HCT116 (cell line): ENCODE data around the gene RIMBP2. TPM values are rescaled to one million over a fixed set of nuclear protein-coding genes. Genes with fewer than 3 reads are reported as not detected.

ENCODE experiments used
- ATAC-seq: fragments of 200-7000 bp; cut with Tn5 transposase; 2 replicates; pipeline ENCODE4 v1.9.1; 2020; ENCODE audit warnings: mild to moderate bottlenecking, moderate library complexity
- BruUV-seq: library from RNA; stranded (reverse); fragments of 400-500 nt; replicated peaks from 2 replicates; lab custom pipeline; 2021; lab: Mats Ljungman, UMichigan
- CTCF ChIA-PET: fragments of 300-600 bp; sonication (Branson Sonifier 250); formaldehyde crosslinking; loops from one replicate; lab custom pipeline; 2021; ENCODE audit warnings: antibody characterized with exemption; lab: Charles Lee
- POLR2A ChIA-PET: fragments of 300-600, 350-600 bp; sonication (Branson Sonifier 250); formaldehyde crosslinking; loops from one replicate; lab custom pipeline; 2021; ENCODE audit warnings: antibody characterized with exemption; lab: Charles Lee
- RAD21 ChIA-PET, 2 experiments: fragments of 300-600 bp; sonication (Branson Sonifier 250); formaldehyde crosslinking; loops; one replicate each; lab custom pipeline; 2023; ENCODE audit warnings: low total read pairs in 2 of 2; ENCODE audit not compliant: uncharacterized antibody in 2 of 2, unreplicated experiment in 2 of 2, low non-redundant PET in 1 of 2; lab: Charles Lee
- DNase-seq: peaks from one replicate; pipeline ENCODE4 v3.0.0-alpha.2; 2010; ENCODE audit warnings: low read depth, low spot score
- H2AFZ ChIP-seq: fragments of 200-600 bp; shearing (Covaris generic), sonication (generic); 2 replicates; pipeline ENCODE4 v1.6.1; 2017; ENCODE audit warnings: low read depth, mixed run types, mixed read lengths, antibody characterized with exemption, low read length; ENCODE audit not compliant: poor library complexity, severe bottlenecking
- H3K27ac ChIP-seq: 2 replicates; pipeline ENCODE4 v1.5.1; 2012; ENCODE audit warnings: low read depth, low read length
- H3K27me3 ChIP-seq: fragments of 200-600 bp; sonication (generic); 2 replicates; pipeline ENCODE4 v1.6.1; 2016; ENCODE audit warnings: mixed run types, low read length, mixed read lengths; ENCODE audit not compliant: insufficient read depth
- H3K36me3 ChIP-seq, 2 experiments: fragments of 200-500 bp in 1 of 2; fragments of 200-600 bp in 1 of 2; sonication (Bioruptor generic) in 1 of 2; sonication (generic) in 1 of 2; 2 replicates each; pipeline versions ENCODE4 v1.5.1 to v1.6.1; 2014 to 2016; ENCODE audit warnings: low read length in 2 of 2, inconsistent platforms in 1 of 2, mixed read lengths in 1 of 2, mixed run types in 1 of 2; ENCODE audit not compliant: insufficient read depth in 2 of 2, control insufficient read depth in 1 of 2
- H3K4me1 ChIP-seq, 2 experiments: fragments of 200-600 bp in 1 of 2; sonication (generic) in 1 of 2; 2 replicates each; pipeline versions ENCODE4 v1.5.1 to v1.6.1; 2012 to 2017; ENCODE audit warnings: low read length in 2 of 2, inconsistent platforms in 1 of 2, mild to moderate bottlenecking in 1 of 2, mixed read lengths in 1 of 2, mixed run types in 1 of 2, moderate library complexity in 1 of 2; ENCODE audit not compliant: insufficient read depth in 2 of 2, control insufficient read depth in 1 of 2
- H3K4me2 ChIP-seq: fragments of 200-600 bp; sonication (generic); 2 replicates; pipeline ENCODE4 v1.6.1; 2017; ENCODE audit warnings: mixed run types, low read length, mixed read lengths
- H3K4me3 ChIP-seq, 2 experiments: fragments of 200-600 bp in 1 of 2; sonication (generic) in 1 of 2; replicated peaks in 1 of 2; 2 replicates each; pipeline ENCODE4 v1.5.1; 2011 to 2016; ENCODE audit warnings: low read length in 2 of 2, control low read depth in 1 of 2, low read depth in 1 of 2, mild to moderate bottlenecking in 1 of 2, mixed read lengths in 1 of 2, mixed run types in 1 of 2
- H3K79me2 ChIP-seq: fragments of 200-600 bp; sonication (generic); 2 replicates; pipeline ENCODE4 v1.6.1; 2017; ENCODE audit warnings: mild to moderate bottlenecking, mixed run types, low read length, moderate library complexity, mixed read lengths; ENCODE audit not compliant: insufficient read depth
- H3K9ac ChIP-seq: fragments of 200-600 bp; sonication (generic); 2 replicates; pipeline ENCODE4 v1.6.1; 2016; ENCODE audit warnings: low read length, mixed read lengths
- H3K9me2 ChIP-seq: fragments of 200-600 bp; sonication (generic), shearing (Covaris generic); 2 replicates; pipeline ENCODE4 v1.6.1; 2017; ENCODE audit warnings: mixed run types, mild to moderate bottlenecking, moderate library complexity; ENCODE audit not compliant: insufficient read depth
- H3K9me3 ChIP-seq, 2 experiments: fragments of 200-500 bp in 1 of 2; fragments of 200-600 bp in 1 of 2; sonication (Bioruptor generic) in 1 of 2; sonication (generic) in 1 of 2; 2 replicates each; pipeline ENCODE4 v1.6.1; 2014 to 2017; ENCODE audit warnings: low read length in 2 of 2, mixed read lengths in 2 of 2, inconsistent platforms in 1 of 2, low read depth in 1 of 2, mild to moderate bottlenecking in 1 of 2, mixed run types in 1 of 2, moderate library complexity in 1 of 2; ENCODE audit not compliant: control insufficient read depth in 1 of 2, insufficient read depth in 1 of 2
- H4K20me1 ChIP-seq: fragments of 200-600 bp; sonication (generic), shearing (Covaris generic); 2 replicates; pipeline ENCODE4 v1.6.1; 2017; ENCODE audit warnings: mixed run types, mild to moderate bottlenecking, moderate library complexity; ENCODE audit not compliant: insufficient read depth
- CTCF ChIP-seq, 3 experiments: fragments of 200-600 bp in 1 of 3; sonication (generic) in 1 of 3; IDR thresholded peaks in 2 of 3; conservative IDR thresholded peaks in 1 of 3; 2 replicates each; pipeline ENCODE4 v1.5.1; 2012 to 2017; ENCODE audit warnings: low read depth in 2 of 3, low read length in 2 of 3, antibody characterized with exemption in 1 of 3, borderline replicate concordance in 1 of 3, control low read depth in 1 of 3, mild to moderate bottlenecking in 1 of 3, mixed read lengths in 1 of 3, mixed run types in 1 of 3, moderate library complexity in 1 of 3; ENCODE audit not compliant: insufficient read depth in 1 of 3
- EGR1 ChIP-seq: IDR thresholded peaks from 2 replicates; pipeline ENCODE4 v1.6.1; 2012; ENCODE audit warnings: low read depth
- ELF1 ChIP-seq: IDR thresholded peaks from 2 replicates; pipeline ENCODE4 v1.6.1; 2012; ENCODE audit warnings: low read depth, borderline replicate concordance
- EZH2 ChIP-seq: fragments of 200-600 bp; sonication (generic); IDR thresholded peaks from 2 replicates; pipeline ENCODE4 v1.6.1; 2017; ENCODE audit warnings: antibody characterized with exemption, mixed run types
- EZH2phosphoT487 ChIP-seq: fragments of 200-600 bp; IDR thresholded peaks from 2 replicates; pipeline ENCODE4 v1.6.1; 2018; ENCODE audit warnings: antibody characterized with exemption, borderline replicate concordance
- FOSL1 ChIP-seq: IDR thresholded peaks from 2 replicates; pipeline ENCODE4 v1.6.1; 2012; ENCODE audit warnings: low read depth
- JUND ChIP-seq: IDR thresholded peaks from 2 replicates; pipeline ENCODE4 v1.6.1; 2012
- MAX ChIP-seq: IDR thresholded peaks from 2 replicates; pipeline ENCODE4 v1.6.1; 2012
- POLR2A ChIP-seq: IDR thresholded peaks from 2 replicates; pipeline ENCODE4 v1.7.0; 2011; ENCODE audit warnings: borderline replicate concordance; ENCODE audit not compliant: insufficient read depth, insufficient read length; ENCODE audit errors: extremely low read depth
- POLR2AphosphoS5 ChIP-seq: IDR thresholded peaks from 2 replicates; pipeline ENCODE4 v1.6.1; 2011; ENCODE audit warnings: mild to moderate bottlenecking, low read depth, low read length, moderate library complexity
- RAD21 ChIP-seq: IDR thresholded peaks from 2 replicates; pipeline ENCODE4 v1.6.1; 2012; ENCODE audit warnings: low read depth, mild to moderate bottlenecking
- REST ChIP-seq: IDR thresholded peaks from 2 replicates; pipeline ENCODE4 v1.6.1; 2012; ENCODE audit warnings: low read depth
- SIN3A ChIP-seq: IDR thresholded peaks from 2 replicates; pipeline ENCODE4 v1.6.1; 2012; ENCODE audit warnings: low read depth
- SP1 ChIP-seq: IDR thresholded peaks from 2 replicates; pipeline ENCODE4 v1.6.1; 2012; ENCODE audit warnings: low read depth
- SRF ChIP-seq: IDR thresholded peaks from 2 replicates; pipeline ENCODE4 v1.6.1; 2012; ENCODE audit warnings: low read depth
- ZBTB33 ChIP-seq: IDR thresholded peaks from 2 replicates; pipeline ENCODE4 v1.6.1; 2011; ENCODE audit warnings: mild to moderate bottlenecking, low read length, moderate library complexity; ENCODE audit not compliant: insufficient replicate concordance; ENCODE audit errors: extremely low read depth
- ZNF274 ChIP-seq: fragments of 200-500 bp; sonication (Bioruptor generic); IDR thresholded peaks from 2 replicates; pipeline ENCODE4 v1.6.1; 2014; ENCODE audit warnings: mild to moderate bottlenecking, low read depth, low read length, inconsistent platforms
- intact Hi-C: fragments of 100-400 bp; cut with micrococcal nuclease; formaldehyde crosslinking; loops from 2 replicates; pipeline ENCODE4 v1.10.0; 2022
- total RNA-seq: library from RNA; stranded (reverse); gene quantifications from one replicate; pipeline ENCODE4 v1.2.1, GENCODE V29; 2021; ENCODE audit not compliant: unreplicated experiment

Gene RIMBP2
- total RNA-seq, 1 experiment from 2014 or later, result not detected

- no peak for TF ChIP-seq ZBTB33
- TF ChIP-seq EGR1, result no peak
- no peak for TF ChIP-seq MAX
- no peak for TF ChIP-seq FOSL1
- TF ChIP-seq, all 23 proteins: peak for 0
Measured at GRCh38 chr12:130418251-130418650, 297.8 kb downstream of the RIMBP2 start (continued).

GRCh38 chr12:130414381-130414780, 301.7 kb downstream of the RIMBP2 start:
- DNase-seq (no peak), ATAC-seq (no peak)
- no TSS peak for BruUV-seq
- intact Hi-C loops, result no loop called here
- ChIA-PET POLR2A (no interaction called here), RAD21 (no interaction called here), CTCF (no interaction called here)
- H3K9ac ChIP-seq, result no peak overlapping the region
- no peaks in the 10 kb centered on the region for H4K20me1 ChIP-seq
- TF ChIP-seq SIN3A (no peak), CTCF (IDR thresholded peaks at IDR 0.05 in 2 of 3, conservative IDR thresholded peaks at IDR 0.05 in 1 of 3; ENCODE audit: borderline replicate concordance in 1 of 3, insufficient read depth in 1 of 3, low read depth in 2 of 3, low read length in 2 of 3) (no peak), SRF (no peak), POLR2AphosphoS5 (no peak), EZH2 (no peak), MAX (no peak), ELF1 (no peak), RAD21 (no peak), REST (no peak), ZNF274 (no peak), EZH2phosphoT487 (no peak), FOSL1 (no peak), SP1 (no peak), JUND (no peak), POLR2A (no peak)
- H3K4me3 ChIP-seq, result no peak overlapping the region
- no peak overlapping the region for H3K27ac ChIP-seq
- H3K27me3 ChIP-seq, result no peaks in the 10 kb centered on the region
- no peaks in the 10 kb centered on the region for H3K36me3 ChIP-seq
- no peaks in the 10 kb centered on the region for H3K4me1 ChIP-seq
- H3K9me2 ChIP-seq, result no peaks in the 10 kb centered on the region
- H3K9me3 ChIP-seq, result no peaks in the 10 kb centered on the region
- no peak overlapping the region for H2AFZ ChIP-seq
- no peak overlapping the region for H3K4me2 ChIP-seq
- H3K79me2 ChIP-seq, result no peaks in the 10 kb centered on the region
